Gastroesophageal sphincter (tissue), 3 donors: Measurements from ENCODE around the gene PREB.

Experiments used
- EP300 ChIP-seq: sonication (generic); formaldehyde crosslinking; IDR thresholded peaks from one replicate; pipeline ENCODE4 v1.6.1; 2017; ENCODE audit warnings: antibody characterized with exemption, mild to moderate bottlenecking
- POLR2A ChIP-seq, 2 donors: fragments of 450-650 bp; IDR thresholded peaks; one replicate each; pipeline ENCODE4 v1.6.1; 2017; ENCODE audit warnings: antibody characterized with exemption in 2 of 2, mild to moderate bottlenecking in 2 of 2, moderate library complexity in 1 of 2
- POLR2AphosphoS5 ChIP-seq: sonication (generic); formaldehyde crosslinking; IDR thresholded peaks from one replicate; pipeline ENCODE4 v1.6.1; 2017; ENCODE audit warnings: antibody characterized with exemption
- TF ChIP-seq, protein P1 (sequence below), 4 experiments: fragments of 200-600 bp in 2 of 4; fragments of 450-650 bp in 2 of 4; sonication (generic) in 1 of 4; IDR thresholded peaks; one replicate each; pipeline ENCODE4 v1.5.1; 2017 to 2019; ENCODE audit warnings: antibody characterized with exemption in 4 of 4, mild to moderate bottlenecking in 2 of 4, moderate library complexity in 2 of 4

DNA sequence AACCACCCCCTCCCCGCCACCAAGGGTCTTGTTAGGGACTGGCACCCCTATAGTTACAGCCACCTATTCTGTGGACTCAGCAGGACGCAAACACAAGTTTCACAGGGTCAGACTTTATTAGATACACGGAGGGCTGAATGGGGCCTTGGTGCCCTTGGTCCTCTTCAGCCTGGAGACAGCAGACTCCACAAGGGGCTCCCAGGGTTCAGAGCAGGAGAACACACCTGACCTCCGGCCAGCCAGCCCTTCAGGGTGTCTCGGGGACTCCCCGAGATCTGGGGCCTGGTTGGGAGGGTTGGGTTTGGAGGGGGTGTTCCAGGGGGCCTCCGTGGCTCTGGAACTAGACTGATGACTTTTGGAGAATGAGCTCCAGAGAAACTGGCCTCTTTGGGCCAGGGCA is 2.3 kb upstream of the PREB start:
- TF ChIP-seq, protein P1, sequence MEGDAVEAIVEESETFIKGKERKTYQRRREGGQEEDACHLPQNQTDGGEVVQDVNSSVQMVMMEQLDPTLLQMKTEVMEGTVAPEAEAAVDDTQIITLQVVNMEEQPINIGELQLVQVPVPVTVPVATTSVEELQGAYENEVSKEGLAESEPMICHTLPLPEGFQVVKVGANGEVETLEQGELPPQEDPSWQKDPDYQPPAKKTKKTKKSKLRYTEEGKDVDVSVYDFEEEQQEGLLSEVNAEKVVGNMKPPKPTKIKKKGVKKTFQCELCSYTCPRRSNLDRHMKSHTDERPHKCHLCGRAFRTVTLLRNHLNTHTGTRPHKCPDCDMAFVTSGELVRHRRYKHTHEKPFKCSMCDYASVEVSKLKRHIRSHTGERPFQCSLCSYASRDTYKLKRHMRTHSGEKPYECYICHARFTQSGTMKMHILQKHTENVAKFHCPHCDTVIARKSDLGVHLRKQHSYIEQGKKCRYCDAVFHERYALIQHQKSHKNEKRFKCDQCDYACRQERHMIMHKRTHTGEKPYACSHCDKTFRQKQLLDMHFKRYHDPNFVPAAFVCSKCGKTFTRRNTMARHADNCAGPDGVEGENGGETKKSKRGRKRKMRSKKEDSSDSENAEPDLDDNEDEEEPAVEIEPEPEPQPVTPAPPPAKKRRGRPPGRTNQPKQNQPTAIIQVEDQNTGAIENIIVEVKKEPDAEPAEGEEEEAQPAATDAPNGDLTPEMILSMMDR (IDR thresholded peaks at IDR 0.05), result no peak
- no peak for TF ChIP-seq POLR2AphosphoS5
- no peak for TF ChIP-seq POLR2A (IDR thresholded peaks at IDR 0.05)
- no peak for TF ChIP-seq EP300
